ENCODE measurements around the gene BRI3BP.
"Not testable (repeated sequence)": the region's sequence is repeated elsewhere in the genome, so short reads cannot be mapped to it uniquely, and the experiment has no call there.

Gene BRI3BP

GRCh38 chr12:125029761-125030358 is 36.4 kb downstream of the BRI3BP start:
- Histone ChIP-seq H3K27me3 (ENCODE audit: control insufficient read depth, insufficient read depth, low read length) (no peaks in the 10 kb centered on the region), H3K4me3 (ENCODE audit: low read depth, low read length) (no peak overlapping the region), H3K36me3 (ENCODE audit: control insufficient read depth, insufficient read depth, low read length) (peaks cover 3% of the 10 kb centered on the region), H3K9ac (ENCODE audit: low read depth, low read length) (no peak overlapping the region), H3K4me1 (ENCODE audit: control insufficient read depth, insufficient read depth, low read length) (no peaks in the 10 kb centered on the region), H3K9me3 (ENCODE audit: control insufficient read depth, insufficient read depth, low read length) (no peaks in the 10 kb centered on the region)

DNA sequence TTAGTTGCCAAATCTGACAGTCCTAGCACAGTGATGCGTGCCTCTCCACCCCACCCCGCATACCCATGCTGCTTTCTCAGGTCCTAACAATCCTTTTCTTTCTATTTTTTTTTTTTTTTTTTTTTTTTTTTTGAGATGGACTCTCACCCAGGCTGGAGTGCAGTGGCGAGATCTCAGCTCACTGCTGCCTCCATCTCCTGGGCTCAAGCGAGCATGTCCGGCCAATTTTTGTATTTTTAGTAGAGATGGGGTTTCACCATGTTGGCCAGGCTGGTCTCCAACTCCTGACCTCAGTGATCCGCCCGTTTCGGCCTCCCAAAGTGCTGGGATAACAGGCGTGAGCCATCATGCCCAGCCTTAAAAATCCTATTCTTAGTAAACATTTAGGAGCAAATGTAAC is 38.0 kb downstream of the BRI3BP start:
- H3K27me3 ChIP-seq (ENCODE audit: control insufficient read depth, insufficient read depth, low read length); H3K36me3 ChIP-seq (ENCODE audit: control insufficient read depth, insufficient read depth, low read length); H3K9me3 ChIP-seq (ENCODE audit: control insufficient read depth, insufficient read depth, low read length); H3K4me1 ChIP-seq (ENCODE audit: control insufficient read depth, insufficient read depth, low read length); H3K9ac ChIP-seq (ENCODE audit: low read depth, low read length); H3K4me3 ChIP-seq (ENCODE audit: low read depth, low read length): not testable (repeated sequence)

DNA sequence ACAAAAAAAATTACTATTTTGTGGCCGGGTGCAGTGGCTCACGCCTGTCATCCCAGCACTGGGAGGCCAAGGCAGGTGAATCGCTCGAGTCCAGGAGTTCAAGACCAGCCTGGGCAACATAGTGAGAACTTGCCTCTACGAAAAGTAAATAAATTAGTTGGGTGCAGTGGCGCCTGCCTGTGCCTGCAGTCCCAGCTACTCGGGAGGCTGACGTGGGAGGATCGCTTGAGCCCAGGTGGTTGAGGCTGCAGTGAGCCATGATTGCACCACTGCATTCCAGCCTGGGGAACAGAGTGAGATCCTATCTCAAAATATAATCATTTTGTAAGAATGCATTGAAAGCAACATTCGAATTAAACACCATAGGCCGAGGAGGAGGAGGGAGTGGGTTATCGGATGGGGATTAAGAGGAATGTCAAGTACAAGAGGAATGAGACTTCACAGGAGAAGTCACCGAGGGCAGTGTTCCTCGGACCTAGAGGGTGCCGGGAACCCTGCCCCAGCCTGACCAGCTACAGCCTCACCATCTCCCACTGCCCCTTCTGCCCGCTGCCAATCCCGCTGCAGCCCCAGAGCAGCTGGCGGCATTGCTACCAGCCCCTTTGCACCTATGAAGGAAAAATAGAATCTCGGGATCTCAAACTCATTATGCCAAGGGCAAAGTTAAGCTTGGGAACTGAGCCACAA is 39.2 kb downstream of the BRI3BP start:
- no peaks in the 10 kb centered on the region for H3K4me1 ChIP-seq (ENCODE audit: control insufficient read depth, insufficient read depth, low read length)
- H3K36me3 ChIP-seq (ENCODE audit: control insufficient read depth, insufficient read depth, low read length) = no peaks in the 10 kb centered on the region
- no peaks in the 10 kb centered on the region for H3K9me3 ChIP-seq (ENCODE audit: control insufficient read depth, insufficient read depth, low read length)
- H3K27me3 ChIP-seq (ENCODE audit: control insufficient read depth, insufficient read depth, low read length) = no peaks in the 10 kb centered on the region
- no peak overlapping the region for H3K9ac ChIP-seq (ENCODE audit: low read depth, low read length)
- no peak overlapping the region for H3K4me3 ChIP-seq (ENCODE audit: low read depth, low read length)

GRCh38 chr12:125033288-125033687 is 39.8 kb downstream of the BRI3BP start:
- H3K9ac ChIP-seq (ENCODE audit: low read depth, low read length) = no peak overlapping the region
- no peaks in the 10 kb centered on the region for H3K9me3 ChIP-seq (ENCODE audit: control insufficient read depth, insufficient read depth, low read length)
- no peak overlapping the region for H3K4me3 ChIP-seq (ENCODE audit: low read depth, low read length)
- no peaks in the 10 kb centered on the region for H3K36me3 ChIP-seq (ENCODE audit: control insufficient read depth, insufficient read depth, low read length)
- H3K4me1 ChIP-seq (ENCODE audit: control insufficient read depth, insufficient read depth, low read length) = no peaks in the 10 kb centered on the region
- H3K27me3 ChIP-seq (ENCODE audit: control insufficient read depth, insufficient read depth, low read length) = no peaks in the 10 kb centered on the region

- Histone ChIP-seq H3K36me3 (ENCODE audit: control insufficient read depth, insufficient read depth, low read length) (no peaks in the 10 kb centered on the region), H3K27me3 (ENCODE audit: control insufficient read depth, insufficient read depth, low read length) (no peaks in the 10 kb centered on the region), H3K4me1 (ENCODE audit: control insufficient read depth, insufficient read depth, low read length) (no peaks in the 10 kb centered on the region), H3K9ac (ENCODE audit: low read depth, low read length) (no peak overlapping the region), H3K9me3 (ENCODE audit: control insufficient read depth, insufficient read depth, low read length) (no peaks in the 10 kb centered on the region), H3K4me3 (ENCODE audit: low read depth, low read length) (no peak overlapping the region)
Observed at GRCh38 chr12:125038976-125039625, 45.7 kb downstream of the BRI3BP start.

DNA sequence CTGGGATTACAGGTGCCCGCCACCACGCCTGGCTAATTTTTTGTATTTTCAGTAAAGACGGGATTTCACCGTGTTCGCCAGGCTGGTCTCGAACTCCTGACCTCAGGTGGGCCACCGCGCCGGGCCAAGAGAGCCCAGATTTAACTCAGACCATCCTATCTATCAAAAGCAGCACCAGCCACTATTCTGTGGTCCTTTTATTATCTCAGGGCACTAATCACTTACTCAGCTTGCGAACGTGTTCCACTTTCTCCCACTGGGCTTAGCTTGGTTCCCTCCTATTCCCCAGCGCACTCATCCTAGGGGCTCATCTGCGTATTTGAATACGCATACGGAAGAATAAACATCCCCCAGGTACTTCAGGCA is 55.6 kb downstream of the BRI3BP start:
- Histone ChIP-seq H3K9ac (ENCODE audit: low read depth, low read length) (peak overlapping the region; percentile 37), H3K4me3 (ENCODE audit: low read depth, low read length) (peak overlapping the region; percentile 82)

DNA sequence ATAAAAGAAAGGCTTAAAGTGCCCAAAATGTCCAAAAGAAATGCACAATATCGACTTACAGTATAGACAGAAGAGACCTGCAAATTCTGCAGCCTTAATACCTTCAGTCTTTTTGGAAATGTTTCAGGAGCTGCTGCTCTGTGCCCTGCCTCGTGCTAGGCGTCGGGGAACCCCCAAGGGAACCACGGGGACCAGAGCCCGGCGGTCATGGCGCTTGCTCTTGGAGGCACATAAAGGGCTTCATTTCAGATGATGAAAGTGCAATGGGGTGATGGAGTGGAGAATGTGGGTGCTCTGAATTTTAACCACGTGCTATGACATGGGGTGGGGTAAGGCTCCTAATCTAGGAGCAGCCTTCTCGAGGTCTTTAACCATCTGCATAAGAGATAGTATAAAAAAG is 57.0 kb downstream of the BRI3BP start:
- Histone ChIP-seq H3K4me1 (ENCODE audit: control insufficient read depth, insufficient read depth, low read length) (no peaks in the 10 kb centered on the region), H3K4me3 (ENCODE audit: low read depth, low read length) (no peak overlapping the region), H3K36me3 (ENCODE audit: control insufficient read depth, insufficient read depth, low read length) (peaks cover 2% of the 10 kb centered on the region), H3K9ac (ENCODE audit: low read depth, low read length) (no peak overlapping the region), H3K9me3 (ENCODE audit: control insufficient read depth, insufficient read depth, low read length) (no peaks in the 10 kb centered on the region), H3K27me3 (ENCODE audit: control insufficient read depth, insufficient read depth, low read length) (no peaks in the 10 kb centered on the region)

More for the DNA sequence above, 55.6 kb downstream of the BRI3BP start:
- no peaks in the 10 kb centered on the region for H3K27me3 ChIP-seq (ENCODE audit: control insufficient read depth, insufficient read depth, low read length)
- H3K36me3 ChIP-seq (ENCODE audit: control insufficient read depth, insufficient read depth, low read length) = peaks cover 2% of the 10 kb centered on the region
- H3K4me1 ChIP-seq (ENCODE audit: control insufficient read depth, insufficient read depth, low read length) = no peaks in the 10 kb centered on the region
- no peaks in the 10 kb centered on the region for H3K9me3 ChIP-seq (ENCODE audit: control insufficient read depth, insufficient read depth, low read length)

GRCh38 chr12:125050868-125051267 is 57.4 kb downstream of the BRI3BP start:
- Histone ChIP-seq H3K9ac (ENCODE audit: low read depth, low read length) (no peak overlapping the region), H3K4me1 (ENCODE audit: control insufficient read depth, insufficient read depth, low read length) (no peaks in the 10 kb centered on the region), H3K4me3 (ENCODE audit: low read depth, low read length) (no peak overlapping the region), H3K27me3 (ENCODE audit: control insufficient read depth, insufficient read depth, low read length) (no peaks in the 10 kb centered on the region), H3K9me3 (ENCODE audit: control insufficient read depth, insufficient read depth, low read length) (no peaks in the 10 kb centered on the region), H3K36me3 (ENCODE audit: control insufficient read depth, insufficient read depth, low read length) (peaks cover 2% of the 10 kb centered on the region)

GRCh38 chr12:125053821-125054220 is 60.4 kb downstream of the BRI3BP start:
- peaks cover 2% of the 10 kb centered on the region for H3K36me3 ChIP-seq (ENCODE audit: control insufficient read depth, insufficient read depth, low read length)
- H3K4me1 ChIP-seq (ENCODE audit: control insufficient read depth, insufficient read depth, low read length) = no peaks in the 10 kb centered on the region
- no peak overlapping the region for H3K4me3 ChIP-seq (ENCODE audit: low read depth, low read length)
- no peaks in the 10 kb centered on the region for H3K9me3 ChIP-seq (ENCODE audit: control insufficient read depth, insufficient read depth, low read length)
- no peak overlapping the region for H3K9ac ChIP-seq (ENCODE audit: low read depth, low read length)
- no peaks in the 10 kb centered on the region for H3K27me3 ChIP-seq (ENCODE audit: control insufficient read depth, insufficient read depth, low read length)

DNA sequence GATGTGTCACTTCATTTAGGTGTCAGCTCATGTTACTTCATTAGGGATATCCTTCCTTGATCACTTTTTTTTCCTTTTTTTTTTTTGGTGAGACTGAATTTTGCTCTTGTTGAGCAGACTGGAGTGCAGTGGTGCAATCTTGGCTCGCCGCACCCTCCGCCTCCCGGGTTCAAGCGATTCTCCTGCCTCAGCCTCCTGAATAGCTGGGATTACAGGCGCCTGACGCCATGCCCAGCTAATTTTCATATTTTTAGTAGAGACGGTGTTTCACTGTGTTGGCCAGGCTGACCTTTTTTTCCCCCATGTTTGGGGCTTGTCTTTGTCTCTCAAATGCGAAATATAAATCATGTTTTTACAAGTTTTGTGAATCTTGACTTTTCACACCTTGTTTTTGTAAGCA is 62.1 kb downstream of the BRI3BP start:
- no peaks in the 10 kb centered on the region for H3K9me3 ChIP-seq (ENCODE audit: control insufficient read depth, insufficient read depth, low read length)
- no peaks in the 10 kb centered on the region for H3K27me3 ChIP-seq (ENCODE audit: control insufficient read depth, insufficient read depth, low read length)
- no peak overlapping the region for H3K9ac ChIP-seq (ENCODE audit: low read depth, low read length)
- H3K4me3 ChIP-seq (ENCODE audit: low read depth, low read length) = no peak overlapping the region
- no peaks in the 10 kb centered on the region for H3K36me3 ChIP-seq (ENCODE audit: control insufficient read depth, insufficient read depth, low read length)
- H3K4me1 ChIP-seq (ENCODE audit: control insufficient read depth, insufficient read depth, low read length) = peaks cover 3% of the 10 kb centered on the region

DNA sequence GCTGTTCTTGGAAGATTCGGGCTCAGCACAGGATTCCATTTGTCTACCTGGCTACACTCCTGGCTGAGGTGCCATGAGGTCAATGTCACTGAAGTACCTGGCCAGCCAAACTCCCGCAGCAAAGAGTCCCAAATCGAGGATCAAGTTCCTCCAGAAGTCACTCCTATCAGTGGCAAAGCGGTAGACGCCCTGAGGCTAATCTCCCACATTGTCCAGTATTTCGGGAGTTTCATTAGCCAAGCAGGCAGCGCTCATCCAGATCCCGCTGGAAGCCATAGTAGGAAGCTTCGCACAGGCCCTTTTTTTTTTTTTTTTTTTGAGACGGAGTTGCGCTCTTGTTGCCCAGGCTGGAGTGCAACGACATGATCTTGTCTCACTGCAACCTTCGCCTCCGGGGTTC is 62.9 kb downstream of the BRI3BP start:
- Histone ChIP-seq H3K9ac (ENCODE audit: low read depth, low read length) (no peak overlapping the region), H3K4me1 (ENCODE audit: control insufficient read depth, insufficient read depth, low read length) (peaks cover 3% of the 10 kb centered on the region), H3K36me3 (ENCODE audit: control insufficient read depth, insufficient read depth, low read length) (no peaks in the 10 kb centered on the region), H3K9me3 (ENCODE audit: control insufficient read depth, insufficient read depth, low read length) (peaks cover 2% of the 10 kb centered on the region), H3K27me3 (ENCODE audit: control insufficient read depth, insufficient read depth, low read length) (no peaks in the 10 kb centered on the region), H3K4me3 (ENCODE audit: low read depth, low read length) (no peak overlapping the region)

DNA sequence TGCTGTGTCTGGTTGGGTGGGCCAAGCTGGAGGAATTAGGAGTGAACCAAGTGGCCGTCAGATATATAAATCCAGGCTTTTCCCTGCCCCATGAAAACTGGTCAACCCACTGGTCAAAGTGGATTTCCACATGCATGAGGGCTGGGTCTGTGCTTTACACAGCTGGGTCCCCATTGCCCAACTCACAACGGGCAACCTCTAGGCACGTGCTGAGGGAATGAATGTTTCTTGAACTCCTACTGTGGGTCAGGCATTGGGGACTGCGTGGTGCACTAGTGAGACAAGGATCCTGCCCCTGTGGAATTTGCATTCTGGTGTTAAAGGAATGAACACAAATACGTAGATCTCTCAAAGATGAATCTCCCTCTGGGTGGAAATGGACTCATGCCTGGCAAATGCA is 64.3 kb downstream of the BRI3BP start:
- Histone ChIP-seq H3K9me3 (ENCODE audit: control insufficient read depth, insufficient read depth, low read length) (peaks cover 2% of the 10 kb centered on the region), H3K36me3 (ENCODE audit: control insufficient read depth, insufficient read depth, low read length) (no peaks in the 10 kb centered on the region), H3K4me3 (ENCODE audit: low read depth, low read length) (no peak overlapping the region), H3K4me1 (ENCODE audit: control insufficient read depth, insufficient read depth, low read length) (peaks cover 3% of the 10 kb centered on the region), H3K27me3 (ENCODE audit: control insufficient read depth, insufficient read depth, low read length) (no peaks in the 10 kb centered on the region), H3K9ac (ENCODE audit: low read depth, low read length) (no peak overlapping the region)

Data from iPS-15b (cell line).